ENCODE results near the gene HNRNPA2B1.

DNA sequence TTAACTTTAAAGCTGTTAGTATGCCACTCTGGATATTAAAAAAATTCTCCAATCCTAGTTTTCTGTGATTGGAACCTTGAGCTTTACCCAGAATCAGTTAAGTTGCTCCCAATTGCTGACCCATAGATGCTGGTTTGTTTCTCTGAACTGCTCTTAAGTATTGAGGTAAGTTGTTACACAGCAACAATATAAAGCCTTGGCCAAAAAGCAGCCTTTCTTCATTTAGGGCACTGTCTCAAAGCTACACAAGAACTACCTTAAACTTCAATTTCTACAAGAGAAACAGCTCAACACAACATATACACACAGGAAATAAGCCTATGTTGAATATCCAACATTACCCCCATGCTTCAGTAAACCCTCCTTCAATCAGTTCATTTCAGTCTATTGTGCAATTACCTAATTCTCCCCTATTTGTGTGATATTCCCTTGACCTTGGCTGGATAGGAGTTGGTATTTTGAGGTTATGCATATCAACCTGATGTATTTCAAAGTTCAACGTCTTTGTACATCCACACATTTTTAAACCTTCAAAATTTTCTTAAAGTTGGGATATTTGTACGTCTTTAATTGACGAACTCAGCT, 11.5 kb downstream of the HNRNPA2B1 start:
- TF ChIP-seq, protein P1, sequence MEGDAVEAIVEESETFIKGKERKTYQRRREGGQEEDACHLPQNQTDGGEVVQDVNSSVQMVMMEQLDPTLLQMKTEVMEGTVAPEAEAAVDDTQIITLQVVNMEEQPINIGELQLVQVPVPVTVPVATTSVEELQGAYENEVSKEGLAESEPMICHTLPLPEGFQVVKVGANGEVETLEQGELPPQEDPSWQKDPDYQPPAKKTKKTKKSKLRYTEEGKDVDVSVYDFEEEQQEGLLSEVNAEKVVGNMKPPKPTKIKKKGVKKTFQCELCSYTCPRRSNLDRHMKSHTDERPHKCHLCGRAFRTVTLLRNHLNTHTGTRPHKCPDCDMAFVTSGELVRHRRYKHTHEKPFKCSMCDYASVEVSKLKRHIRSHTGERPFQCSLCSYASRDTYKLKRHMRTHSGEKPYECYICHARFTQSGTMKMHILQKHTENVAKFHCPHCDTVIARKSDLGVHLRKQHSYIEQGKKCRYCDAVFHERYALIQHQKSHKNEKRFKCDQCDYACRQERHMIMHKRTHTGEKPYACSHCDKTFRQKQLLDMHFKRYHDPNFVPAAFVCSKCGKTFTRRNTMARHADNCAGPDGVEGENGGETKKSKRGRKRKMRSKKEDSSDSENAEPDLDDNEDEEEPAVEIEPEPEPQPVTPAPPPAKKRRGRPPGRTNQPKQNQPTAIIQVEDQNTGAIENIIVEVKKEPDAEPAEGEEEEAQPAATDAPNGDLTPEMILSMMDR (IDR thresholded peaks at IDR 0.05): no peak
- TF ChIP-seq POLR2A (IDR thresholded peaks at IDR 0.05): no peak

Data from esophagus squamous epithelium (tissue), 4 donors.